OCI-LY3 (cell line): ENCODE results near the gene HSPA9.

Experiments
- H2AFZ ChIP-seq: fragments of 200-600, 300-600 bp; shearing (Covaris generic); 2 replicates; pipeline ENCODE4 v1.6.0; 2014; ENCODE audit warnings: antibody characterized with exemption, low read depth, low read length
- H3K27ac ChIP-seq: fragments of 200-600, 300-600 bp; sonication (generic); 2 replicates; pipeline ENCODE4 v1.5.1; 2014; ENCODE audit warnings: mild to moderate bottlenecking, low read length, moderate library complexity, mixed read lengths
- H3K27me3 ChIP-seq: fragments of 200-600, 300-600 bp; sonication (generic); 2 replicates; pipeline ENCODE4 v1.6.1; 2014; ENCODE audit warnings: low read depth, low read length, mixed read lengths
- H3K36me3 ChIP-seq: fragments of 200-600, 300-600 bp; sonication (generic); replicated peaks from 2 replicates; pipeline ENCODE3; 2014; ENCODE audit warnings: low read depth, low read length, mixed read lengths
- H3K4me1 ChIP-seq: fragments of 300-600, 200-600 bp; sonication (generic); 2 replicates; pipeline ENCODE4 v1.6.1; 2014; ENCODE audit warnings: low read length, mixed read lengths
- H3K4me2 ChIP-seq: fragments of 200-600, 300-600 bp; sonication (generic); 2 replicates; pipeline ENCODE4 v1.6.1; 2014; ENCODE audit warnings: low read length, mixed read lengths
- H3K4me3 ChIP-seq: fragments of 300-600, 200-600 bp; sonication (generic); 2 replicates; pipeline ENCODE4 v1.5.1; 2014; ENCODE audit warnings: antibody characterized with exemption, mild to moderate bottlenecking, low read length, moderate library complexity
- H3K79me2 ChIP-seq: fragments of 300-600, 200-600 bp; shearing (Covaris generic); 2 replicates; pipeline ENCODE4 v1.6.1; 2014; ENCODE audit warnings: mild to moderate bottlenecking, low read length, mixed read lengths
- H3K9ac ChIP-seq: fragments of 300-600, 200-600 bp; shearing (Covaris generic); 2 replicates; pipeline ENCODE4 v1.6.0; 2014; ENCODE audit warnings: mild to moderate bottlenecking, low read length, moderate library complexity
- H3K9me3 ChIP-seq: fragments of 200-600, 300-600 bp; shearing (Covaris generic); 2 replicates; pipeline ENCODE4 v1.6.1; 2014; ENCODE audit warnings: low read length, mixed read lengths; ENCODE audit not compliant: insufficient read depth
- H4K20me1 ChIP-seq: fragments of 200-600, 300-600 bp; sonication (generic); 2 replicates; pipeline ENCODE4 v1.6.1; 2016; ENCODE audit warnings: low read length, mixed read lengths; ENCODE audit not compliant: insufficient read depth
- CTCF ChIP-seq: fragments of 200-600, 300-600 bp; sonication (generic); IDR thresholded peaks from 2 replicates; pipeline ENCODE4 v1.5.1; 2014; ENCODE audit warnings: antibody characterized with exemption, low read length, low read depth
- EZH2phosphoT487 ChIP-seq: fragments of 200-600 bp; shearing (Covaris generic); IDR thresholded peaks from 2 replicates; pipeline ENCODE4 v1.6.1; 2018; ENCODE audit warnings: antibody characterized with exemption, mixed run types, low read depth

The HSPA9 gene

DNA sequence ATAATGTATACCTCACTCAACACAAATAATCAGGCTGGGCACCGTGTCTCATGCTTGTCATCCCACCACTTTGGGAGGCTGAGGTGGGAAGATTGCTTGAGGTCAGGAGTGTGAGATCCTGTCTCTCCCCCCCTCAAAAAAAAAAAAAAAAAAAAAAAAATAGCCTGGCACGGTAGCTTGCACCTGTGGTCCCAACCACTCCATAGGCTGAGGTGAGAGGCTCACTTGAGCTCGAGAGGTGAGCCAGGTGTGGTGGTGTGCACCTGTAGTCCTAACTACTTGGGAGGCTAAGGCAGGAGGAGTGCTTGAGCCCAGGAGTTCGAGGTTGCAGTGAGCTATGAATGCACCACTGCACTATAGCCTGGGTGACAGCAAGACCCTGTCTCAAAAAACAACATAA lies 22.5 kb downstream of the HSPA9 start:
- H3K4me3 ChIP-seq = no peak overlapping the region
- H3K27ac ChIP-seq = no peak overlapping the region
- no peaks in the 10 kb centered on the region for H4K20me1 ChIP-seq
- no peaks in the 10 kb centered on the region for H3K4me1 ChIP-seq
- H3K9ac ChIP-seq = no peak overlapping the region
- peaks cover 21% of the 10 kb centered on the region for H3K79me2 ChIP-seq
- H3K36me3 ChIP-seq = peaks cover 25% of the 10 kb centered on the region
- no peaks in the 10 kb centered on the region for H3K9me3 ChIP-seq
- TF ChIP-seq EZH2phosphoT487 (no peak), CTCF (no peak)
- no peak overlapping the region for H3K4me2 ChIP-seq
- H2AFZ ChIP-seq = no peak overlapping the region
- H3K27me3 ChIP-seq = no peaks in the 10 kb centered on the region

GRCh38 chr5:138549414-138549813 lies 25.8 kb downstream of the HSPA9 start:
- Histone ChIP-seq H3K4me3 (no peak overlapping the region), H3K79me2 (peaks cover 51% of the 10 kb centered on the region), H2AFZ (no peak overlapping the region), H3K9me3 (no peaks in the 10 kb centered on the region), H3K9ac (no peak overlapping the region), H4K20me1 (no peaks in the 10 kb centered on the region), H3K4me2 (no peak overlapping the region), H3K27me3 (no peaks in the 10 kb centered on the region), H3K27ac (no peak overlapping the region), H3K36me3 (peaks cover 6% of the 10 kb centered on the region), H3K4me1 (peaks cover 11% of the 10 kb centered on the region)
- TF ChIP-seq CTCF (no peak), EZH2phosphoT487 (no peak)

DNA sequence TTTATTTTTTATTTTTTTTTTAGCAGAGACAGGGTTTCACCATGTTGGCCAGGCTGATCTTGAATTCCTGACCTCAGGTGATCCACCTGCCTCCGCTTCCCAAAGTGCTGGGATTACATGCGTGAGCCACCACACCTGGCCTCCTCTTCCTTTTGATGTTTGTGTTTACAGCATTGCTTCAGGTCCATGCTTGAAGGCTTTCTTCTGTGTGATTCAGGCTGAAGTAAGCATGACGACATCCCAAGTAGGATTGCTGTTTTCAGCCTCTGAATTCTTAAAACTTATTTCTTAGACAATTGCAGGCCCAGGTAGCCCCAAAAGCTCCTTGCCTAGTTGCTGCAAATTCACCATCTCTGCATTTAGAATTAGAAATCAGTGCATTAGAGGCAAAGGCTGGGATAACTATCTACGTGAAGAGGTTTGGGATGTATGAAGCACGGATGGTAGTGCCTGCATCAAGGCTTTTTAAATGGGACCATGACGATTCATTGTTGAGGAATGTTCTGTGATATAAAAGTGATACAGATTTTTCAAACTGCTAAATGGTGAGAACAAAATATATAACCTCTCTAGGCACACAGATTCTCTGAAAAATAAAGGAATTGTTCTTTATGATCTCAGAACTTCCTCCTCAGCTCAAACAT lies 29.2 kb downstream of the HSPA9 start:
- Histone ChIP-seq H4K20me1 (peaks cover 6% of the 10 kb centered on the region; the same call in 1 of the 2 replicates), H3K36me3 (peaks cover 4% of the 10 kb centered on the region), H3K9ac (no peak overlapping the region), H2AFZ (no peak overlapping the region), H3K79me2 (peaks cover 82% of the 10 kb centered on the region), H3K27me3 (no peaks in the 10 kb centered on the region), H3K4me2 (no peak overlapping the region), H3K4me1 (peaks cover 21% of the 10 kb centered on the region), H3K9me3 (no peaks in the 10 kb centered on the region), H3K27ac (no peak overlapping the region), H3K4me3 (no peak overlapping the region)
- TF ChIP-seq CTCF (no peak), EZH2phosphoT487 (no peak)

DNA sequence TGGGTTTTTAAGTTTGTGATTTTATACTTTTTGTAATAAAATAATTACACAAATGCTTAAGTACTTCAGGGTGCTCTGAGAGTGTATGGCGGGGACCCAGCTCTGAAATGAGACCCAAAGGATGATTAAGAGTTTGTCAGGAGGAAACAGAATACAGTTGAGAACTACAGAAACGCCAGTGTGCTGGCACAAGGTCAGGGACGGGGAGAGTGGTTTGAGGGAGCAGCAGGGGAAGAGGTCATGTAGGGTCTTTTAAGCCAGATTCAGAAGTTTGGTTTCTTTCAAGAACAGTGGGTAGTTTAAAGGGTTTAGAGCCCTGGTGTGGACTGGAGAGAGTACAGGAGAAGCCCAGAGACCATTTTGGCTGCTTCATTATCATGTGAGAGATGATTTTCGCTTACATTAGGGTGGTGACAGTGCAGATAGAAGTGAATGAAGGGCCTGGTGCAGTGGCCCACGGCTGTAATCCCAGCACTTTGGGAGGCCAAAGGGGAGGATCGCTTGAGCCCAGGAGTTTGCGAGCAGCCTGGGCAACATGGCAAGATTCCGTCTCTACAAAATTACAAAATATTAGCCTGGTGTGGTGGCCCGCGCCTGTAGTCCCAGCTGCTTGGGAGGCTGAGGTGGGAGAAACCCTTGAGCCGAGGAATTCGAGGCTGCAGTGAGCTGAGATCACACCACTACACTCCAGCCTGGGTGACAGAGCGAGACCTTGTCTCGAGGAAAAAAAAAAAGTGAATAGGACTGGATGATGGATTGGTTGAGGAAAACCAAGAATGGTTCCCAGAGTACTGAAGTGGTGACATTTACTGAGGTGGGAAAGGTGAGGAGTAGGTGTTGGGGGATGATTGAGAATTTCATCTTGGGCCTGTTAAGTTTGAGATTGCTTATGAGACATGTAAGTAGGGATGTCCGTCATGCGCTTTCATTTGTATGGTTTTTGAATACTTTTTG lies 30.7 kb downstream of the HSPA9 start:
- Histone ChIP-seq H2AFZ (no peak overlapping the region), H3K9me3 (no peaks in the 10 kb centered on the region), H4K20me1 (peaks cover 18% of the 10 kb centered on the region), H3K79me2 (peaks cover 96% of the 10 kb centered on the region), H3K36me3 (peaks cover 18% of the 10 kb centered on the region), H3K27ac (peak overlapping the region; percentile 75), H3K4me1 (peaks cover 36% of the 10 kb centered on the region), H3K4me2 (peak overlapping the region; percentile 87), H3K27me3 (no peaks in the 10 kb centered on the region), H3K4me3 (peak overlapping the region; percentile 95), H3K9ac (peak overlapping the region; percentile 91)
- TF ChIP-seq CTCF = no peak
- no peak for TF ChIP-seq EZH2phosphoT487
